SK-N-SH treated with all-trans-retinoic acid at 6 μM for 48 hours (cell line): ENCODE results near the gene IGSF8.

Experiments used
- ATAC-seq: fragments of 200-7000 bp; cut with Tn5 transposase; 3 replicates; pipeline ENCODE4 v1.9.1; 2020; ENCODE audit warnings: mild to moderate bottlenecking, moderate library complexity
- ARNTL ChIP-seq: fragments of 450-650 bp; formaldehyde crosslinking; IDR thresholded peaks from 2 replicates; pipeline ENCODE4 v1.5.0; 2020; ENCODE audit warnings: low read depth, mild to moderate bottlenecking, moderate library complexity, borderline replicate concordance
- BACH2 ChIP-seq: fragments of 250-450 bp; sonication (Bioruptor Pico); IDR thresholded peaks from 2 replicates; pipeline ENCODE4 v1.9.0; 2021; ENCODE audit warnings: mild to moderate bottlenecking, borderline replicate concordance
- CSDC2 ChIP-seq: fragments of 250-450 bp; sonication (Bioruptor Pico); IDR thresholded peaks from 2 replicates; pipeline ENCODE4 v1.5.0; 2020; ENCODE audit warnings: mild to moderate bottlenecking, moderate library complexity
- ESRRG ChIP-seq: fragments of 250-450 bp; sonication (Bioruptor Pico); IDR thresholded peaks from 2 replicates; pipeline ENCODE4 v1.6.1; 2021; ENCODE audit warnings: mild to moderate bottlenecking
- GLIS3 ChIP-seq: fragments of 250-450 bp; sonication (Bioruptor Pico); IDR thresholded peaks from 2 replicates; pipeline ENCODE4 v1.5.0; 2020; ENCODE audit warnings: mild to moderate bottlenecking, moderate library complexity
- ISL1 ChIP-seq: fragments of 250-450 bp; sonication (Bioruptor Pico); IDR thresholded peaks from 2 replicates; pipeline ENCODE4 v2.1.2; 2022; ENCODE audit warnings: mild to moderate bottlenecking, moderate library complexity
- OSR1 ChIP-seq: fragments of 250-450 bp; sonication (Bioruptor Pico); IDR thresholded peaks from 2 replicates; pipeline ENCODE4 v1.8.0; 2022; ENCODE audit warnings: moderate library complexity, mild to moderate bottlenecking, inconsistent platforms
- PATZ1 ChIP-seq: fragments of 250-450 bp; sonication (Bioruptor Pico); IDR thresholded peaks from 2 replicates; pipeline ENCODE4 v1.8.0; 2020; ENCODE audit warnings: mild to moderate bottlenecking, moderate library complexity, borderline replicate concordance
- RARB ChIP-seq: fragments of 250-450 bp; sonication (Bioruptor Pico); IDR thresholded peaks from 2 replicates; pipeline ENCODE4 v1.8.0; 2021; ENCODE audit warnings: mild to moderate bottlenecking, moderate library complexity
- SNAI2 ChIP-seq: fragments of 250-450 bp; sonication (Bioruptor Pico); IDR thresholded peaks from 2 replicates; pipeline ENCODE4 v1.5.0; 2020; ENCODE audit warnings: mild to moderate bottlenecking, moderate library complexity
- TCF4 ChIP-seq: fragments of 250-450 bp; sonication (Bioruptor Pico); IDR thresholded peaks from 2 replicates; pipeline ENCODE4 v1.8.0; 2021; ENCODE audit warnings: mild to moderate bottlenecking, moderate library complexity, borderline replicate concordance
- TOX ChIP-seq: fragments of 250-450 bp; sonication (Bioruptor Pico); IDR thresholded peaks from 2 replicates; pipeline ENCODE4 v1.8.0; 2021; ENCODE audit warnings: mild to moderate bottlenecking, moderate library complexity, borderline replicate concordance
- ZC3H10 ChIP-seq: fragments of 250-450 bp; sonication (Bioruptor Pico); IDR thresholded peaks from 2 replicates; pipeline ENCODE4 v1.5.1; 2021; ENCODE audit warnings: mild to moderate bottlenecking, moderate library complexity
- ZFP30 ChIP-seq: fragments of 450-650 bp; formaldehyde crosslinking; IDR thresholded peaks from 2 replicates; pipeline ENCODE4 v1.5.0; 2022; ENCODE audit warnings: mild to moderate bottlenecking, moderate library complexity
- ZNF70 ChIP-seq: fragments of 450-650 bp; formaldehyde crosslinking; IDR thresholded peaks from 2 replicates; pipeline ENCODE4 v1.5.0; 2020; ENCODE audit warnings: mild to moderate bottlenecking, moderate library complexity
- ZNF8 ChIP-seq: fragments of 450-650 bp; formaldehyde crosslinking; IDR thresholded peaks from 2 replicates; pipeline ENCODE4 v1.5.0; 2020; ENCODE audit warnings: mild to moderate bottlenecking, moderate library complexity
- TF ChIP-seq, protein P1 (sequence below): fragments of 250-450 bp; sonication (Bioruptor Pico); IDR thresholded peaks from 2 replicates; pipeline ENCODE4 v1.5.1; 2021; ENCODE audit warnings: mild to moderate bottlenecking, moderate library complexity
- TF ChIP-seq, protein P2 (sequence below): fragments of 250-450 bp; sonication (Bioruptor Pico); IDR thresholded peaks from 2 replicates; pipeline ENCODE4 v1.5.0; 2020; ENCODE audit warnings: mild to moderate bottlenecking, moderate library complexity
- TF ChIP-seq, protein P3 (sequence below): fragments of 250-450 bp; sonication (Bioruptor Pico); IDR thresholded peaks from 2 replicates; pipeline ENCODE4 v1.8.0; 2021; ENCODE audit warnings: low read depth, mild to moderate bottlenecking, moderate library complexity, borderline replicate concordance

The IGSF8 gene

GRCh38 chr1:160103658-160104408, 5.4 kb upstream of the IGSF8 start (continued):
- TF ChIP-seq ARNTL (CRISPR knock-in tag) (no peak), TOX (CRISPR knock-in tag) (no peak)
- TF ChIP-seq, all 23 proteins: peak for 0

- TF ChIP-seq TOX (CRISPR knock-in tag) (no peak), ISL1 (CRISPR knock-in tag) (no peak), GLIS3 (no peak), CSDC2 (CRISPR knock-in tag) (no peak), ZNF8 (CRISPR knock-in tag) (no peak)
- no peak for ATAC-seq
These were observed 3.5 kb upstream of the IGSF8 start for GRCh38 chr1:160101717-160102522.

DNA sequence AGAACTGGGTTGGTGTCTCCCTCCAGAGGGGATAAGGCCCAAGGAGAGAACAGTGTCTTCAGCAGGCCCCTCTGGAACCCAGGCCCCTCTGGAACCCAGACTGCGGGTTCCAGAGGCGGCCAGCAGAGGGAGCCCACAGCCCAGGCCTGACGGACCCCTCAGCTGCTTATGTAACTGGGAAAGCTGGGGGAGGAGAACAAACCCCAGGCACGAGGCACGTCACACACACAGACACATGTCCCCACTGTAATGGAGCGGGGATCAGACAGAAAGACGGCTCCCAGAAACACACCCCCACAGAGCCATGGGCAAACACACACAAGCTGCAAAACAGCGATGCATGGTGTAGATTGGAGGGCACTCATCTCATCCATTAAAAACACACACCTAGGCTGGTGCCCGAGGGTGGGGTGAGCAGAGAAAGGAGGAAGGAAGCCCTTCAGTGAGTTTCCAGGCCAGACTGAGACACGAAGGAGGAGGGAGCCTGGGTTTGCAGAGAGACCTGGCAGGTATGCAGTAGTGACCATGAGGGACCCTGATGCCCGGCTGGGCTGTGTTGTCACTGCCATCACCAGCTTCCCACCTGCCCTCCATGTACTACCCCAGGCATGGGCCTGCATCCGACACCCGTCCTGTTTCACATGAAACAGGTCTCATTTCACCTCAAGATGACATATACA, 2.8 kb upstream of the IGSF8 start:
- no peak for TF ChIP-seq OSR1 (CRISPR knock-in tag)
- TF ChIP-seq TOX (CRISPR knock-in tag): no peak
- no peak for TF ChIP-seq RARB (CRISPR knock-in tag)
- no peak for TF ChIP-seq GLIS3
- TF ChIP-seq, protein P1, sequence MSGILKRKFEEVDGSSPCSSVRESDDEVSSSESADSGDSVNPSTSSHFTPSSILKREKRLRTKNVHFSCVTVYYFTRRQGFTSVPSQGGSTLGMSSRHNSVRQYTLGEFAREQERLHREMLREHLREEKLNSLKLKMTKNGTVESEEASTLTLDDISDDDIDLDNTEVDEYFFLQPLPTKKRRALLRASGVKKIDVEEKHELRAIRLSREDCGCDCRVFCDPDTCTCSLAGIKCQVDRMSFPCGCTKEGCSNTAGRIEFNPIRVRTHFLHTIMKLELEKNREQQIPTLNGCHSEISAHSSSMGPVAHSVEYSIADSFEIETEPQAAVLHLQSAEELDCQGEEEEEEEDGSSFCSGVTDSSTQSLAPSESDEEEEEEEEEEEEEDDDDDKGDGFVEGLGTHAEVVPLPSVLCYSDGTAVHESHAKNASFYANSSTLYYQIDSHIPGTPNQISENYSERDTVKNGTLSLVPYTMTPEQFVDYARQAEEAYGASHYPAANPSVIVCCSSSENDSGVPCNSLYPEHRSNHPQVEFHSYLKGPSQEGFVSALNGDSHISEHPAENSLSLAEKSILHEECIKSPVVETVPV (CRISPR knock-in tag): no peak
- TF ChIP-seq, protein P2, sequence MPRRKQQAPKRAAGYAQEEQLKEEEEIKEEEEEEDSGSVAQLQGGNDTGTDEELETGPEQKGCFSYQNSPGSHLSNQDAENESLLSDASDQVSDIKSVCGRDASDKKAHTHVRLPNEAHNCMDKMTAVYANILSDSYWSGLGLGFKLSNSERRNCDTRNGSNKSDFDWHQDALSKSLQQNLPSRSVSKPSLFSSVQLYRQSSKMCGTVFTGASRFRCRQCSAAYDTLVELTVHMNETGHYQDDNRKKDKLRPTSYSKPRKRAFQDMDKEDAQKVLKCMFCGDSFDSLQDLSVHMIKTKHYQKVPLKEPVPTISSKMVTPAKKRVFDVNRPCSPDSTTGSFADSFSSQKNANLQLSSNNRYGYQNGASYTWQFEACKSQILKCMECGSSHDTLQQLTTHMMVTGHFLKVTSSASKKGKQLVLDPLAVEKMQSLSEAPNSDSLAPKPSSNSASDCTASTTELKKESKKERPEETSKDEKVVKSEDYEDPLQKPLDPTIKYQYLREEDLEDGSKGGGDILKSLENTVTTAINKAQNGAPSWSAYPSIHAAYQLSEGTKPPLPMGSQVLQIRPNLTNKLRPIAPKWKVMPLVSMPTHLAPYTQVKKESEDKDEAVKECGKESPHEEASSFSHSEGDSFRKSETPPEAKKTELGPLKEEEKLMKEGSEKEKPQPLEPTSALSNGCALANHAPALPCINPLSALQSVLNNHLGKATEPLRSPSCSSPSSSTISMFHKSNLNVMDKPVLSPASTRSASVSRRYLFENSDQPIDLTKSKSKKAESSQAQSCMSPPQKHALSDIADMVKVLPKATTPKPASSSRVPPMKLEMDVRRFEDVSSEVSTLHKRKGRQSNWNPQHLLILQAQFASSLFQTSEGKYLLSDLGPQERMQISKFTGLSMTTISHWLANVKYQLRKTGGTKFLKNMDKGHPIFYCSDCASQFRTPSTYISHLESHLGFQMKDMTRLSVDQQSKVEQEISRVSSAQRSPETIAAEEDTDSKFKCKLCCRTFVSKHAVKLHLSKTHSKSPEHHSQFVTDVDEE (CRISPR knock-in tag): no peak
- TF ChIP-seq ZC3H10 (CRISPR knock-in tag): no peak
- no peak for TF ChIP-seq PATZ1 (CRISPR knock-in tag)
- TF ChIP-seq ESRRG (CRISPR knock-in tag): no peak
- no peak for TF ChIP-seq ZFP30 (CRISPR knock-in tag)
- TF ChIP-seq BACH2 (CRISPR knock-in tag): no peak
- ATAC-seq: peak; percentile 55

DNA sequence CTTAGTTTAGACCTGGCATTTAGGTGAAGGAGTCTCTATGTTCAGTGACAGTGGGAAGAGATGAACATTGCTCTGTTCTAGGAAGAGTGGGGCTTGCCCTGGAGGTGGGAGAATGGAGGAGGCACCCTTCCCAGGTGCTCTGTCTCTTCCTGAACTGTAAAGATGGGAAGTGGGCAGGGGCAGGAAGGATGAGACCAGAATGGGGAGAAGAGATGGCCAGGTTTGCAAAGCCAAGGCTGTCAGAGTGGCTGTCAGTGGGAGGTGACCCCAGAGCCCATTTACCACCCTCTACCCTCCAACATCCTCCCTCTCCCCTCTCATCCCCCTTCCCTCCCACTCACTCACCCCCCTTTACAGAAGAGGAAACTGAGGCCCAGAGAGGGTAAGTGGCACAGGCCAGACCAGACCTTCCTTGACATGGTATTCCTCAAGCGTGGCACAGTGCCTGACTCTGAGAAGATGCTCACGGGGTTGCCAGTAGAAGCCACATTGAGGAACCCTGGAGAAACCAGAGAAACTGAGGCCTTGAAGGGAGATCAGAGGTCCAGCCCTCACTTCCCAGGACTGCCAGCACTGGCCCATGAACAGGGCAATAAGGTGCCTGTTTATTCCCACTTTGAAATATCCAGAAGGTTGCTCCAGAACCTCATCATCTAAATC, 1.4 kb upstream of the IGSF8 start:
- ATAC-seq: no peak
- TF ChIP-seq, protein P3, sequence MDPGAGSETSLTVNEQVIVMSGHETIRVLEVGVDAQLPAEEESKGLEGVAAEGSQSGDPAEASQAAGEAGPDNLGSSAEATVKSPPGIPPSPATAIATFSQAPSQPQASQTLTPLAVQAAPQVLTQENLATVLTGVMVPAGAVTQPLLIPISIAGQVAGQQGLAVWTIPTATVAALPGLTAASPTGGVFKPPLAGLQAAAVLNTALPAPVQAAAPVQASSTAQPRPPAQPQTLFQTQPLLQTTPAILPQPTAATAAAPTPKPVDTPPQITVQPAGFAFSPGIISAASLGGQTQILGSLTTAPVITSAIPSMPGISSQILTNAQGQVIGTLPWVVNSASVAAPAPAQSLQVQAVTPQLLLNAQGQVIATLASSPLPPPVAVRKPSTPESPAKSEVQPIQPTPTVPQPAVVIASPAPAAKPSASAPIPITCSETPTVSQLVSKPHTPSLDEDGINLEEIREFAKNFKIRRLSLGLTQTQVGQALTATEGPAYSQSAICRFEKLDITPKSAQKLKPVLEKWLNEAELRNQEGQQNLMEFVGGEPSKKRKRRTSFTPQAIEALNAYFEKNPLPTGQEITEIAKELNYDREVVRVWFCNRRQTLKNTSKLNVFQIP: no peak
- TF ChIP-seq RARB (CRISPR knock-in tag) (no peak), SNAI2 (CRISPR knock-in tag) (no peak), TOX (CRISPR knock-in tag) (no peak), OSR1 (CRISPR knock-in tag) (no peak), TCF4 (CRISPR knock-in tag) (no peak), ZNF70 (no peak), ZC3H10 (CRISPR knock-in tag) (no peak), ZFP30 (CRISPR knock-in tag) (no peak), GLIS3 (no peak), ESRRG (CRISPR knock-in tag) (no peak), CSDC2 (CRISPR knock-in tag) (no peak)
- TF ChIP-seq, protein P2 (CRISPR knock-in tag): no peak
